Colon (tissue), 2 donors: ENCODE results near the gene HAPLN2.

Source experiments
- FAIRE-seq: peaks from 2 replicates; lab custom pipeline; 2012; peaks lifted over from hg19 to GRCh38; lab: Jason Lieb, UNC
- donor health status: control.
- donor health status: control.

The HAPLN2 gene

GRCh38 chr1:156663178-156663577 is 44.0 kb downstream of the HAPLN2 start:
- no peak for FAIRE-seq

- no peak for FAIRE-seq
Observed at GRCh38 chr1:156664046-156664766, 45.0 kb downstream of the HAPLN2 start.

GRCh38 chr1:156664767-156665411 is 45.7 kb downstream of the HAPLN2 start:
- FAIRE-seq = no peak

GRCh38 chr1:156665539-156665938 is 46.3 kb downstream of the HAPLN2 start:
- FAIRE-seq = no peak

- no peak for FAIRE-seq
Observed at GRCh38 chr1:156666862-156667609, 47.8 kb downstream of the HAPLN2 start.

GRCh38 chr1:156667610-156667967 is 48.4 kb downstream of the HAPLN2 start:
- FAIRE-seq = no peak

GRCh38 chr1:156667968-156668709 is 48.9 kb downstream of the HAPLN2 start:
- no peak for FAIRE-seq

- FAIRE-seq = no peak
Observed at GRCh38 chr1:156668801-156669637, 49.8 kb downstream of the HAPLN2 start.

GRCh38 chr1:156669794-156670193 is 50.6 kb downstream of the HAPLN2 start:
- FAIRE-seq = no peak

- no peak for FAIRE-seq
Observed at GRCh38 chr1:156670359-156670758, 51.1 kb downstream of the HAPLN2 start.

- no peak for FAIRE-seq
Observed at GRCh38 chr1:156670791-156671190, 51.6 kb downstream of the HAPLN2 start.

GRCh38 chr1:156671804-156672203 is 52.6 kb downstream of the HAPLN2 start:
- FAIRE-seq = no peak

GRCh38 chr1:156673387-156674121 is 54.3 kb downstream of the HAPLN2 start:
- FAIRE-seq = no peak
